Lower leg skin (tissue), 4 donors: ENCODE results near the gene VTI1A. TPM values are rescaled to one million over a fixed set of nuclear protein-coding genes. Genes with fewer than 3 reads are reported as not detected.

Experiments
- DNase-seq, 2 donors: peaks; one replicate each; pipeline ENCODE4 v3.0.0-alpha.2; 2019; ENCODE audit warnings: low spot score in 2 of 2
- H3K4me3 ChIP-seq: fragments of 200-600 bp; sonication (generic); 2 replicates; pipeline ENCODE4 v1.5.1; 2017; ENCODE audit warnings: mild to moderate bottlenecking, low read depth; ENCODE audit not compliant: poor library complexity, severe bottlenecking
- CTCF ChIP-seq, 3 donors: fragments of 450-650 bp; IDR thresholded peaks; one replicate each; pipeline ENCODE4 v1.5.1; 2016; ENCODE audit warnings: antibody characterized with exemption in 3 of 3, mild to moderate bottlenecking in 3 of 3, moderate library complexity in 2 of 3
- POLR2A ChIP-seq, 2 donors: fragments of 450-650 bp; IDR thresholded peaks; one replicate each; pipeline ENCODE4 v1.6.1; 2016 to 2017; ENCODE audit warnings: antibody characterized with exemption in 2 of 2, mild to moderate bottlenecking in 1 of 2, moderate library complexity in 1 of 2
- WGBS, 2 donors: methylation state at CpG; one replicate each; pipeline ENCODE4 v1.1.5; 2018; 5-methylcytosine and 5-hydroxymethylcytosine counted together
- intact Hi-C: fragments of 100-400 bp; cut with DNase I; formaldehyde crosslinking; loops from one replicate; pipeline ENCODE4 v1.15.0; 2023; ENCODE audit warnings: low total_unique reads
- total RNA-seq, 4 donors: library from RNA; depleted of rRNA; stranded (reverse); fragments of >200 nt; gene quantifications; one replicate each; pipeline ENCODE4 v1.1.0, GENCODE V29; 2016

VTI1A gene
- total RNA-seq, 4 donors from 2014 or later = 30.8 to 85.7 (median 35.6) TPM

DNA sequence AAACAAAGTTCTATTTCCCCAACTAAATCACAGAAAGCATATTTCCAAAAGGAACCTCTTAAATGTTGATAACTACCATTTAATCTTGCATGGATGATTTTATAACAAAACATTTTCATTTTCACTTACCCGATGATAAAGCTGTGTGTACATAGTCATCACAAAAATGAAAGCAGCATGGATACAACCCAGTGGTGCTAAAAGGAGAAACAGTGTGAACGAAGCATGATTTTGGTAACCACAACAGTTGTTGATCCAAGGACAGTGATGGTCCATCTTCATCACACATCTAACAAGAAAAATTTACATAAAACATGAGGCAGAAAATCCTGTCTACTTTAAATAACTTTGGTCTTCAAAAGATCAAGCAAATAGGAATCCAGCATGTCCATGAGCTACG, 5.0 kb upstream of the VTI1A start:
- 60 to 75% methylated on average over 3 of the region's 3 CpGs for WGBS, 2 donors
- no peak for DNase-seq
- no peak overlapping the region for H3K4me3 ChIP-seq
- intact Hi-C loops = no loop called here
- TF ChIP-seq CTCF (IDR thresholded peaks at IDR 0.05) = no peak

DNA sequence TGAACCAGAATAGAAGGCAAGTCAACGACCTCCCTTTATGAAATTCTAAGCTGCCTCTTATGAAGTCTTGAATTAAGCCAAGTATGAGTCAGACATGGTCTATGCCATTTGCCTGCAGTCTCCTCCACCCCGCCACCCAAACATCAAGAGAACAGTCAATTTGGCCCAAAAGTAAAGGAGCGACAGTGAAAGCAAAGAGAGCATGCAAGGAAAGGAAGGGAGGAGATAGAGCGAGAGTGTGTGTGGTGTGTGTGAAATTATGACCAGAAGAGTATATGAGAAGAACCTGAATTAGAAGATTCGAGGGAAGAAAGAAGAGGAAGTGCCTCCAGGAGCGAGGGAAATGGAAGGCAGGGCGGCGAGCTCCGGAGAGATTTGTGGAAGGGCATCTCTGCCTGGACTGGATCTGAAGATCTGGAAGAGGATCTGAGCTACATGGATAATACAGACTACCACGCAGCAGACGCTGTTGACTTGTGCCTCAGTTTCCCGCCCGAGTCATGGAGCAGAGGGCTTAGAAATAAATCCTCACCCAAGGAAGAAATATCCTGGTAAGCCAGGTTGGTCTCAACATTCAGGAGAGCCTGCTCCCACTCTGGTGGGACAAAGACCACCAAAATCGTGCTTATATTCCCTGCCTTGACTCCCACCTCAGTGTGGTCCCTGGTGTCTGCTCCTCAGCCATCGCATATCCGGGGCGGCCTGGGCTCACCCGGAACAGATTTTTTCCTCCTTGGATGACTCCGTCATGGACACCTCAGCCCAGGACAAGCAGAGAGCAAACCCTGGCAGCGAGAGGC, 760 bp upstream of the VTI1A start:
- intact Hi-C loops = no loop called here
- TF ChIP-seq POLR2A (IDR thresholded peaks at IDR 0.05) = no peak
- no peak for TF ChIP-seq CTCF (IDR thresholded peaks at IDR 0.05)
- 3 to 4% methylated on average over 20 of the region's 20 CpGs for WGBS, 2 donors
- no peak for DNase-seq
- H3K4me3 ChIP-seq = peak overlapping the region; percentile 88

DNA sequence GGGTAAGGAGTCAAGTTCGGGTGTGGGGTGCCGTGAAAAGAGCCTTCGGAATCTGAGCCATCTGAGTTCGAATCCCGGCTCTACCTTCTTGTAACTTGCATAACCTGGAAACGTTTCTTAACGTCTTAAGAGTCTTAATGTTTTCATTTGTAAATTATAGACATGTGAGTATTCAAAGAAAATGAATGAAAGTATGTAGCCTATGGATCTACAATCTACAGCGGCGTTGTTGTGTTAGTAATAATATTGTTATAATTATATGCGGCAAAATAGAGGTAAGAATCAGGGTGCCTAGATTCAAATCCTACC, 559 bp downstream of the VTI1A start:
- intact Hi-C loops = no loop called here
- WGBS, 2 donors = 2 to 5% methylated on average over 10 of the region's 10 CpGs
- no peak for DNase-seq

DNA sequence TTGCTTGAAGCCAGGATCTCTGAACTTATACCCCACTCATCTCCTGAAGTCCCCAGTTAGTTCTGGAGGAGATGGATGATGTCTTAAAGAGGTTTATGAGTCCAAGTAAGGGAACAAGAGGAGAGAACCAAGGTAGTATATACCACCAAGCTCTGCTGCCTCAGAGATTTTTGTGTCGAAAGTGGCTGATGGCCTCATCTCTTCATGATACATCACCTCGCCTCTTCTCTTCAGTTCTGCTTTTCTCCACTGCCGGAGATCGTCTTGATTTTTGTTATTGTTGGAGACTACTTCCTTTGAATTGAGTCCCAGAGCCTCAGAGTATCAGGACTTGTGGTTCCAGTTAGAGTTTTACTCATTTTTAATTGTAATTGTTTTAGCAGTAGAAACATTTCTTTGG, 1.9 kb downstream of the VTI1A start:
- intact Hi-C loops = no loop called here
- no peak overlapping the region for H3K4me3 ChIP-seq
- no peak for DNase-seq
- WGBS, 2 donors = 70 to 77% methylated on average over 4 of the region's 4 CpGs
- TF ChIP-seq CTCF (IDR thresholded peaks at IDR 0.05) (no peak), POLR2A (IDR thresholded peaks at IDR 0.05) (no peak)

More for the DNA sequence above, 559 bp downstream of the VTI1A start:
- peak overlapping the region; percentile 88 for H3K4me3 ChIP-seq
- no peak for TF ChIP-seq CTCF (IDR thresholded peaks at IDR 0.05)
- TF ChIP-seq POLR2A (IDR thresholded peaks at IDR 0.05) = no peak

- intact Hi-C loops = loop anchor here (5.0 kb wide), 1 partner anchor 1303 kb away; no protein-coding TSS in a partner anchor
- DNase-seq = no peak
- H3K4me3 ChIP-seq = no peak overlapping the region
- TF ChIP-seq POLR2A (IDR thresholded peaks at IDR 0.05) (no peak), CTCF (IDR thresholded peaks at IDR 0.05) (no peak)
- 80 to 86% methylated on average over 2 of the region's 3 CpGs for WGBS, 2 donors
These were observed 8.1 kb downstream of the VTI1A start for GRCh38 chr10:112454910-112455779.
